Uterus (tissue), 2 donors: ENCODE data around the gene IQCC.

ENCODE experiments used
- POLR2A ChIP-seq, 2 donors: fragments of 450-650 bp; IDR thresholded peaks; one replicate each; pipeline ENCODE4 v1.6.1; 2016; ENCODE audit warnings: antibody characterized with exemption in 2 of 2, mild to moderate bottlenecking in 1 of 2, moderate library complexity in 1 of 2
- TF ChIP-seq, protein P1 (sequence below), 4 experiments: fragments of 200-600 bp in 2 of 4; fragments of 450-650 bp in 2 of 4; sonication (generic) in 2 of 4; IDR thresholded peaks; one replicate each; pipeline ENCODE4 v1.5.1; 2016 to 2019; ENCODE audit warnings: antibody characterized with exemption in 4 of 4, mild to moderate bottlenecking in 2 of 4, moderate library complexity in 1 of 4

DNA sequence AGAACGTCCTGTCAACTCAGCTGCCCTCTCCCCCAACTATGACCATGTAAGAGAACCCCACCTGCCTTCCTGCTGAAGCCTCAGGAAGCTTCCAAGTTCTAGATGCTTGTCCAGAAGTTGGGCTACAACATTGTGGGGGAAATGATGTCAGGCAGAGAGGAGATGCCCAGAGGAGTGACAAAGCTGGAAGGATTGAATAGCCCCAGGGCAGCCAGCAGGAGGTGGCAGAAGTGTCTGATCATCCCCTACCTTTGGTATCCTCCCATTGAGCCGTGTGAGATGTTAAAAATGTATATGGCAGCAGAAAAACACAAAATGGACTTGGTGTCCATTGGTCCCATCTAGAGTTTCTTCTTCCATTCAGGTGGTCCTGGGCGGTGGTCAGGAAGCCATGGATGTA, 23.3 kb downstream of the IQCC start:
- TF ChIP-seq, protein P1, sequence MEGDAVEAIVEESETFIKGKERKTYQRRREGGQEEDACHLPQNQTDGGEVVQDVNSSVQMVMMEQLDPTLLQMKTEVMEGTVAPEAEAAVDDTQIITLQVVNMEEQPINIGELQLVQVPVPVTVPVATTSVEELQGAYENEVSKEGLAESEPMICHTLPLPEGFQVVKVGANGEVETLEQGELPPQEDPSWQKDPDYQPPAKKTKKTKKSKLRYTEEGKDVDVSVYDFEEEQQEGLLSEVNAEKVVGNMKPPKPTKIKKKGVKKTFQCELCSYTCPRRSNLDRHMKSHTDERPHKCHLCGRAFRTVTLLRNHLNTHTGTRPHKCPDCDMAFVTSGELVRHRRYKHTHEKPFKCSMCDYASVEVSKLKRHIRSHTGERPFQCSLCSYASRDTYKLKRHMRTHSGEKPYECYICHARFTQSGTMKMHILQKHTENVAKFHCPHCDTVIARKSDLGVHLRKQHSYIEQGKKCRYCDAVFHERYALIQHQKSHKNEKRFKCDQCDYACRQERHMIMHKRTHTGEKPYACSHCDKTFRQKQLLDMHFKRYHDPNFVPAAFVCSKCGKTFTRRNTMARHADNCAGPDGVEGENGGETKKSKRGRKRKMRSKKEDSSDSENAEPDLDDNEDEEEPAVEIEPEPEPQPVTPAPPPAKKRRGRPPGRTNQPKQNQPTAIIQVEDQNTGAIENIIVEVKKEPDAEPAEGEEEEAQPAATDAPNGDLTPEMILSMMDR (IDR thresholded peaks at IDR 0.05) = no peak
- no peak for TF ChIP-seq POLR2A (IDR thresholded peaks at IDR 0.05)
